ENCODE data around the gene SERPINI1.

SERPINI1 gene

DNA sequence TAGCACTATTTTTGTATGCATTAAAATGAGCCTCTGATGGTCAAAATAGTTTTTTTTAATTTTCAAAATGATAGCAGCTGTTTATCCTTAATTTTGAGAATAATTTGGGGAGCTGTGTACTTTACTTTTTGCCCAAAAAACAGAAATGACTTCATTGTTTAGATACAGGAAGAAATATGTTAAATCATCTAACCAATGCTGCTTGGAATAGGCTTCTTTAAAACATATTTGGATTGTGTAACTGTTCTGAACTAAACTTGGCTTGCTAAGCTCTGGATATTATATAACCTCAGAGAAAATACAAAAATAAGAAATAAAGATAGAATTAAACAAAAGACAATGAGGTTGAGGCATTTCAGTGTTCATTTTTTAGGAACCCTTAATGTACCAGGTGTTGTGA, 119.3 kb downstream of the SERPINI1 start:
- TF ChIP-seq, protein P1, sequence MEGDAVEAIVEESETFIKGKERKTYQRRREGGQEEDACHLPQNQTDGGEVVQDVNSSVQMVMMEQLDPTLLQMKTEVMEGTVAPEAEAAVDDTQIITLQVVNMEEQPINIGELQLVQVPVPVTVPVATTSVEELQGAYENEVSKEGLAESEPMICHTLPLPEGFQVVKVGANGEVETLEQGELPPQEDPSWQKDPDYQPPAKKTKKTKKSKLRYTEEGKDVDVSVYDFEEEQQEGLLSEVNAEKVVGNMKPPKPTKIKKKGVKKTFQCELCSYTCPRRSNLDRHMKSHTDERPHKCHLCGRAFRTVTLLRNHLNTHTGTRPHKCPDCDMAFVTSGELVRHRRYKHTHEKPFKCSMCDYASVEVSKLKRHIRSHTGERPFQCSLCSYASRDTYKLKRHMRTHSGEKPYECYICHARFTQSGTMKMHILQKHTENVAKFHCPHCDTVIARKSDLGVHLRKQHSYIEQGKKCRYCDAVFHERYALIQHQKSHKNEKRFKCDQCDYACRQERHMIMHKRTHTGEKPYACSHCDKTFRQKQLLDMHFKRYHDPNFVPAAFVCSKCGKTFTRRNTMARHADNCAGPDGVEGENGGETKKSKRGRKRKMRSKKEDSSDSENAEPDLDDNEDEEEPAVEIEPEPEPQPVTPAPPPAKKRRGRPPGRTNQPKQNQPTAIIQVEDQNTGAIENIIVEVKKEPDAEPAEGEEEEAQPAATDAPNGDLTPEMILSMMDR (conservative IDR thresholded peaks at IDR 0.05; ENCODE audit: low read depth, low read length): no peak
- no peak overlapping the region for H3K4me3 ChIP-seq (ENCODE audit: low read depth, low read length)
- no peak for DNase-seq (ENCODE audit: low read depth)

DNA sequence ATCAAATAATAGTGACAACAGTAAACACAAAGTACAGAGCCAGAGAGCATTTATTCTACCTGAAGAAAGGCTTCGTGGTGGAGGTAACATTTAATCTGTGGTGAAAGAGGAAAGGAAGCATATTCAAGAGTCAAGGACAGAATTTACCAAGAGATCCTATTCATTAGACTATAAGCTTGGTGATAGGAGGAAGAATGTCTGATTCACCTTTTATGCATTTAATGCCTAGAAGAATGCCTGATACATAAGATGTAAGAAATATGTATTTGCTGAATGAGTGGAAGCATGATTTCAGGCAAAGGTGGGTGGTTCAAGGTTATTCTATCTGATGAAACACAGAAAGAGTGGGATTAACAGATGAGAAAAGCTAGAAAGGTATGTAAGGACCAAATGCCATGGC, 119.8 kb downstream of the SERPINI1 start:
- no peak overlapping the region for H3K4me3 ChIP-seq (ENCODE audit: low read depth, low read length)
- DNase-seq (ENCODE audit: low read depth): no peak
- TF ChIP-seq, protein P1 (conservative IDR thresholded peaks at IDR 0.05; ENCODE audit: low read depth, low read length): no peak

DNA sequence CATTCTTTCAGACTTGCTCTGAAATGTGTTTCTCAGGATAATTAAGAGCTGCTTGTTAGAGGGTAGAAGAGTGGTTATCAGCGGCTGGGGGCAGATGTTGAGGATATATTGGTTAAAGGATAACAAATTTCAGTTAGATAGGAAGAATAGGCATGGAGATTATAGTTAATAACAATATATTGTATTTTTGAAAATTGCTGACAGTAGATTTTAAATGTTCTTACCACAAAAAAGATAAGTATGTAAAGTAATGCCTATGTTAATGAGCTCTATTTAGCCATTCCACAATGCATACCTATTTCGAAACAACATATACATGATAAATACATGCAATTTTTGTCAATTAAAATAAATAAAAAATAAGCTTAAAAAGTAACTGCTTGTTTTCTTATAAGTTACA, 123.3 kb downstream of the SERPINI1 start:
- TF ChIP-seq, protein P1 (conservative IDR thresholded peaks at IDR 0.05; ENCODE audit: low read depth, low read length): no peak
- H3K4me3 ChIP-seq (ENCODE audit: low read depth, low read length): no peak overlapping the region
- no peak for DNase-seq (ENCODE audit: low read depth)

DNA sequence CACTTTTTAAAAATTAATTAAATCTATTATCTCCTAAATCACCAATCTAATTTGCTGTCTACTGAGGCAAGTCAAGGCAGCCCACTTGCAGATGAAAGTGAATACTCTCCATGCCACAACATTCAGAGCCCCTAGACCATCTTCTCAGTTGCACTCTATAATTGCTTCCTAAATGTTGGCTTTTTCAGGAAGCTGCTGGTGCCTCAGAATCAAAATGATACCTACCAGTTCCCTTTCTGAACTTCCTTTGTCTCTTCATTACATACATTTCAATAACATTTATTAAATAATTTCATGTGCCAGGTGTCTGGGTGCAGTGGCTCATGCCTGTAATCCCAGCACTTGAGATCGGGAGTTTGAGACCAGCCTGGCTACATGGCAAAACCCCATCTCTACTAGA, 124.1 kb downstream of the SERPINI1 start:
- no peak overlapping the region for H3K4me3 ChIP-seq (ENCODE audit: low read depth, low read length)
- TF ChIP-seq, protein P1 (conservative IDR thresholded peaks at IDR 0.05; ENCODE audit: low read depth, low read length): no peak
- no peak for DNase-seq (ENCODE audit: low read depth)

DNA sequence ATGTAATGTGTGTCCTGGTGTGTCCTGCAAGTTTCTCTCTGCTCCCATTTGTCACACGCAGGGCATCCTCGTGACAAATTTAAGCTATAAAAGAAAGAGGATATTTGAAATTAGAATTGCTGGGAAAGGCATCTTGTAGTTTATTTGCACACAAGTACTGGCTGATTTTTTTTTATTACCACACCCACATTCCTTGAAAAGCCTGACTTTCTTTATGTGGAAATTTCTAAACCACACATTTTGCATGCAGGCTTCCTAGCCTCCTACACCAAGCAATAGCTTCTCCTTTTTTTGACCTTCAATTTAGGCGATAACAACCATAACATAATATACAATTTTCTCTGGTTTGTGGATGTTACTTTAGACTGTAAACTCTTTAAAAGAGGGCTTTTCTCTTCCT, 126.1 kb downstream of the SERPINI1 start:
- no peak overlapping the region for H3K4me3 ChIP-seq (ENCODE audit: low read depth, low read length)
- DNase-seq (ENCODE audit: low read depth): peak; percentile 17
- TF ChIP-seq, protein P1 (conservative IDR thresholded peaks at IDR 0.05; ENCODE audit: low read depth, low read length): no peak

DNA sequence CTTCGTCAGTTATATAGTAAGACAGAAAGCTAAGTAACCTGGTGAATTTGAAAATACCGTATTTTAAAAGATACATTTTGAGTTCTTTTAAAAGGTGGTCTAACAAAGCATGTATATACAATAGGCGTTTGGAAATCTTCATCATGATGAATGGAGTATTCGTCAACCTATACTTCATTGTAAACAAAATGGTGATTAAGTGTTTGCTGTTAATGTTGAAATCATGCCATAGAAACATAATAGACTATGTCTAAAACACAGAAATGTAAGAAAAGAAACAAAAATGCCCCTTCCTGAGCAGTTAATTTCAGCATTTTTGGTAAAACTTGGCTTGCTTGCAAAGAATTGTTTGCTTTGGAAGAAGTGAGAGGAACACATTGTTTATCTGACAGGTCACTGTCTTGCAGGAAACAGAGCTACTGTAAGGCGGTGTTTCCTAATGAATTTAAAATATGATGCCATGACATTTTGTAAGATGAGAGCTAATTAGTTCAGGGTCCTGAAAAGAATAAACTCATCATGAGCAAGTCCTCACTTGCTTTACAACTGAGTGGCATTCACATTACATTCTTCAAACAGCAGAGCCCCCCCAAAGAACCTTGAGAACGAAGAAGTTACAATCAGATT, 126.7 kb downstream of the SERPINI1 start:
- DNase-seq (ENCODE audit: low read depth): peak; percentile 8
- H3K4me3 ChIP-seq (ENCODE audit: low read depth, low read length): no peak overlapping the region
- TF ChIP-seq, protein P1 (conservative IDR thresholded peaks at IDR 0.05; ENCODE audit: low read depth, low read length): no peak

DNA sequence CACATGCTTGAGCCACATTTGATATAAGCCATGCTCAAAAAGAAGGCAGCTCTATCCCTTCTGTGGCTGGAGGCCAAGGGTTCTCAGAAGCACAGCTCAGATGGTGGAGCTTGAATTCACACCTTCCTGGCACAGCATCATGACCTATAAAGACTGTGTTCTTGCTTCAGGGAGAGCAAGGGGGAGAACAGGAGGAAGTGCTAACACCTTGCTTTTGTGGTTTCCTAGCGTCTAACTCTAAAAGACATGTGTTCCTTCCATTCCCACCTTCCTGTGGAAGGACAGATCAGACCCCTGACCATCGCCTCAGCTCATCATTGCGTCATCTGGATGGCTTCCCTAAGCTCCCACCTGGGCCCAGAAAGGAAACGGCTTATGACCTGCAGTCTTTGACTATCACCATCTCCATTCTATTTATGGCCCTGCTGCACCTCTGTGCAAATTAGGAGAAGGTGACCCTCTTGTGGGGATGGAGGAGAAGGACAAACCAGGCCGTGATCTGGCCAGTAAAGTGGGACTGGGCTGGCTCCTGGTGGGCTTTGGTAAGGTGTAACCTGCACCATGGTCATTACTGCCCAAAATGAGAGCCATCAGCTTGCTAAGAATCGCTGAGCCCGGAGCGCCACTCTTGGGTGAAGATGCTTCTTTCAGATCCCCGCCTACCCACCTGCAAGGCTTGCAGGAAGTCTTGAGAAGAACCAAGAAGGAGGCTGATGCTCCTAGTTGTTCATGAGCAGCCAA, 128.5 kb downstream of the SERPINI1 start:
- TF ChIP-seq, protein P1 (conservative IDR thresholded peaks at IDR 0.05; ENCODE audit: low read depth, low read length): no peak
- H3K4me3 ChIP-seq (ENCODE audit: low read depth, low read length): no peak overlapping the region
- DNase-seq (ENCODE audit: low read depth): no peak

Measured in choroid plexus epithelial cell (primary cell).